HG02885 (cell line): ENCODE measurements around the gene KCNN3.
"Not testable (repeated sequence)": the region's sequence is repeated elsewhere in the genome, so short reads cannot be mapped to it uniquely, and the experiment has no call there.

Source experiments
- ATAC-seq: cut with Tn5 transposase; IDR thresholded peaks from one replicate; pipeline ENCODE4 v1.9.1; 2021; ENCODE audit warnings: mild to moderate bottlenecking; ENCODE audit not compliant: unreplicated experiment, poor library complexity

The KCNN3 gene

DNA sequence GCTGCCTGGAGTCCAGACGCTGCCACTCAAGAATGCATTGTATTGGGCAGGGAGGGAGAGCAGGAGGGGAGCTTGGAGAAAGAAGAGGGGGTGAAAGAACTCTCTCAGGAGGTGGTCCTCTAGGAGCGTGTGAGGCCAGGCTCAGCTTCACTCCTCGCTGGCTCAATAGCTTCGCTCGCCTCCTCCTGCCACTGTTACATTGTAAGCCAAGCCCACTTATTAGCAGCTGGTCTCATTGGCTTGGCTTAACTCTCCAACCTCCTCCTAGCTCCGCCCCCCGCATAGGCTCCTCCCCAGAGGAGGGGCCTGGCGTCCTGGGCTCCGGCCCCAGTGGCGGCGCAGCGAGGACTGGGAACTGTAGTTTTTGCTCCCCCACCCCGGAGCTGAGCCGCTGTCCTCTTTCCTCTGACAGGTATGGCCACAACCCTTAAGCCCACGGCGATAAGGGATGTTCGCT, at the start of gene KCNN3:
Gene KCNN3, minus strand, starts transcription at position 167 of the 457 bp plus-strand sequence. CDS start 317 bp downstream, outside the sequence.
- ATAC-seq: peak; percentile 96

- ATAC-seq: no peak
These were observed 43.2 kb upstream of the KCNN3 start for GRCh38 chr1:154913273-154913672.

- no peak for ATAC-seq
These were observed 42.7 kb upstream of the KCNN3 start for GRCh38 chr1:154912755-154913154.

DNA sequence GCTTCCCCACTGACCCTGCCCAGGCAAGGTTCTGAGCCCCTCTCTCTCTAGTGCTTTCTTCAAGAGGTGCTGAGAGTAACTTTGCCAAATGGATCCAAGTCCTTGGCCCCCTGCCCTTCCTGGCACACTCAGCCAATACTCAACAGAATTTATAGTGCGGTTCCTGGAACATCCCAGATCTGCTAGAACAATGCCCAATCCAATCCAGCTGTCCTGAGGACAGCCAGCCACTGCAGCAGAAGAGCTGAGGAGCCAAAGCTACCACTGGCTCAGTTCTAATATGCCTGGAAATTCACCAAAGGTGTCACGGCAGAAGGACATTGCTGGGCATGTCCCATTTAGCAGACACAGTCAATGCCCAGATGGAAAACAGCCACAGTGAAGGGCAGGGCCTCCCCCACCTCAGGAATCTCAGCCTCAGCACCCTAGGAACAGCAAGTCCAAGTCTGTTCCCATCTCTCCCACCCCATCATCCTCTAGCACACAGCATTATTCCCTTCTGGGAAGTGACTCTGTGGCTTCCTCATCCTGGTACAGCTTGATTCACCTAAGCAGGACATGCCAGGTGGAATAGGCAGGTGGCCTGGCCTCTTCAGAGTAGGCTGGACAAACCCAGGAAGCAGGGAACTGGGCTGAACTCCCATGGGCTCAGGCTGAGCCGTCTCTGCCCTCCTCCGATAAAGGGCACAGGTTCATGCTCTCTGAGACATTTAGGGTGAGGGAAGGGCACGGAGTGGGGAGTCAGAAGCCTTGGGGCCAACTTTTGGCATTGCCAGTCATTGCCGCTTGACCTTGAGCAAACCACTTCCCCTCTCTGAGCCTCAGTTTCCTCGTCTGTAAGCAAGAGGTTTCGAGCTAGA, 41.8 kb upstream of the KCNN3 start:
- ATAC-seq: no peak

DNA sequence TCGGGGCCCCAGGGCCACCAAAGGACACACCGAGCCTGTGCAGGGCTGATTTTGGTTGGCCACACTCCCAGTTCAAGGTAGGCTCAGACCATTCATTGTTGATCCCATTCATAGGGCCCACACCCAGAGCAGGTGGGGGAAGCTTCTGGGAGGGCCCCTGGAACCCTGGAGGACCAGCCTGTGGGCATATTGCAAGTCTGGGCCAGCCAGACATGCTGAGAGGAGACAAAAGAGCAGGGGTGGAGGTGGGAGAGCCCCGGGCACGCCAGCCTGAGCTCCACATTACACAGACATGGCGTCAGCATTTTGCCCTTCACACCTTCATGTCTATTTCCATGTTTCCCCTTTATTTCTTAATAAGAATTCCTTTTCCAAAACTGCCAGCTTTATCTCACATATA, 40.8 kb upstream of the KCNN3 start:
- no peak for ATAC-seq

DNA sequence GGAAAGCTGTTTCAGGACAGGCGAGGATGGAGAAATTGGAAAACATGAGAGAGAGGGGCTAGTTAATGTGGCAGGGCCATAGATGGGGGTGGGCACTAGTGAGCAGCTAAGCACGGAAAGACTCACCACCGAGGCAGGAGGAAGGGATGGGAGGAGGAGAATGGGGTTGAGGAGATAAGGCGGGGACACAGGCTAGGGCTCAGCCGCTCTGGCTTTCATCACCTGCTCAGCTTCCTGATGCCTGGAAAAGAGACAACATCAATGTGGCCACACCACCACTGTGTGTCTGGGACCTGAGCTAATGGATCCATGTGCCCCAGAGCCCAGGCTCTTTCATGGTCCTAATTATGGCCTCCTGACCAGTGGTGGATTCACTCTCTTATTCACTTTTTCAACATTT, 38.9 kb upstream of the KCNN3 start:
- ATAC-seq: no peak

GRCh38 chr1:154908129-154908528, 38.0 kb upstream of the KCNN3 start:
- not testable (repeated sequence) for ATAC-seq

DNA sequence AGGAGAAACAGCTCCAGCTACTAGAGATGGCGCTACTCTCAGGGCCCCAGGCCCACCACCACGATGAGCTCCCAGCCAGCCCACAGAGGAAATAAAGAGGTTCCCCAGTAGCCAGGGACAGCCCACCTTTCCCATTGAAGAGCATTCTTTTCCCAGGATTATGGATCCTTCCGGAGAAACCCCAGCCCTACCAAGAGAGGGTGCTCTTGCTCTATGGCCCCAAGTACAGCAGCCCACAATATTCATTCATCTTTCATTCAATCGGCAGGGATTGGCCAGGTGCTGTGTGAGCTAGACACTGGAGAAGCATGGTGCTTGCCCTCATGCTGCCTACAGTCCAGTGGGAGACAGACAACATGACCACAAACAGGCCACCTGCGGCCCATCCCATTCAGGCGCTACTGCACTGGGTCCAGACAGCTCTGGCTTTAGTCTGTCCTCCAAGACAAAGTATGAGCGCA, 36.6 kb upstream of the KCNN3 start:
- ATAC-seq: no peak

GRCh38 chr1:154902938-154903566, 33.0 kb upstream of the KCNN3 start:
- ATAC-seq: no peak

DNA sequence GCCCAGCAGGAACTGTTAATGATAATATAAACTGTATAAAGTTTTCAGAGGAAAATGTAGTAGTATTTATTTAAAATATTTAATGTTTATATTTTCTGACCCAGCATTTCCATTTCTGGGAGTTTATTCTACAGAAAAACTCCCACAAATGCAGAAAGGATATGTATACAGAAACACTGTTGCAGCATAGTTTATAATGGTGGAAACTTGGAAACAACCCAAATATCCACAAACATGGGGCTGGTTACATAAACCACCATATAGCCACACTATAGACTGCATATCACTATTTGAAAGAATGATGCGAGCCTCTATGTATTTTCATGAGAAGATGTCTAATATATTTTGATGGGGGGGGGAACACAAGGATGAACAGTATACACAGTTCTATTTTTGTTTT, 31.5 kb upstream of the KCNN3 start:
- ATAC-seq: no peak

- ATAC-seq: no peak
These were observed 29.0 kb upstream of the KCNN3 start for GRCh38 chr1:154899041-154899440.

GRCh38 chr1:154896771-154897286, 26.7 kb upstream of the KCNN3 start:
- no peak for ATAC-seq

GRCh38 chr1:154895798-154896197, 25.7 kb upstream of the KCNN3 start:
- no peak for ATAC-seq

DNA sequence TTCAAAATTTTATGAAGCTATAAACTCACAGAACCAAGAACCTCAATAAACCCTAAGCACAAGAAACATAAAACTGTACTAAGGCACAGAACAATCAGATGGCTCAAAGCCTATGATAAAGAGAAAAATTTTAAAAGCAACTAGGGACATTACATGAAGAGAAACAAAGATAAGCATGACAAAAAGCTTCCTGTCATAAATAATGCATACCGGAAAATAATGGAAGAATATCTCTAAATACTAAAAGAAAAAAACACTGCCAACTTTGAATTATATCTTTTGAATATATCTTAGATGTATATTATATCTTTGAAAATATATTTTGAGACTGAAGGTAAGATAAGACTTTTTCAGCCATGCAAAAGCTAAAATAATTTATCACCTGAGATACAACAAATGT, 21.4 kb upstream of the KCNN3 start:
- no peak for ATAC-seq

DNA sequence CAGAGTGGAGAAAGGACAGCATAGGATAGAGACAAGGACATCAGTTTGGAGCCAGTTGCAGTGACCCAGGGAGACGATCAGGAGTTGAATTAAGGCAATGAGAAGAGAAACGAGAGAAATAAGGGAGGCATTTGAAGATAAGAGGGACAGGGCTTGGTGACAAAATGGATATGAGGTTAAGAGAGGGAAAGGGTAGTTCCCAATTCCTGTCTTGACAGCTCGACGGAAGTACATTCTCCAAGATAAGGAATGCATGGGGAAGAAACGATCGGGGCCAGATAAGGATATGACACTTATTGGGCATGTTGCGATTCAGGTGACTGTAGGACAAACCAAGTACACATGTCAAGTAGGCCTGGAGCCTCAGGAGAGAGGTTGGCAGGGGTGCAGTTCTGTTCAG, 18.7 kb upstream of the KCNN3 start:
- ATAC-seq: no peak

GRCh38 chr1:154886281-154887015, 16.4 kb upstream of the KCNN3 start:
- ATAC-seq: no peak

DNA sequence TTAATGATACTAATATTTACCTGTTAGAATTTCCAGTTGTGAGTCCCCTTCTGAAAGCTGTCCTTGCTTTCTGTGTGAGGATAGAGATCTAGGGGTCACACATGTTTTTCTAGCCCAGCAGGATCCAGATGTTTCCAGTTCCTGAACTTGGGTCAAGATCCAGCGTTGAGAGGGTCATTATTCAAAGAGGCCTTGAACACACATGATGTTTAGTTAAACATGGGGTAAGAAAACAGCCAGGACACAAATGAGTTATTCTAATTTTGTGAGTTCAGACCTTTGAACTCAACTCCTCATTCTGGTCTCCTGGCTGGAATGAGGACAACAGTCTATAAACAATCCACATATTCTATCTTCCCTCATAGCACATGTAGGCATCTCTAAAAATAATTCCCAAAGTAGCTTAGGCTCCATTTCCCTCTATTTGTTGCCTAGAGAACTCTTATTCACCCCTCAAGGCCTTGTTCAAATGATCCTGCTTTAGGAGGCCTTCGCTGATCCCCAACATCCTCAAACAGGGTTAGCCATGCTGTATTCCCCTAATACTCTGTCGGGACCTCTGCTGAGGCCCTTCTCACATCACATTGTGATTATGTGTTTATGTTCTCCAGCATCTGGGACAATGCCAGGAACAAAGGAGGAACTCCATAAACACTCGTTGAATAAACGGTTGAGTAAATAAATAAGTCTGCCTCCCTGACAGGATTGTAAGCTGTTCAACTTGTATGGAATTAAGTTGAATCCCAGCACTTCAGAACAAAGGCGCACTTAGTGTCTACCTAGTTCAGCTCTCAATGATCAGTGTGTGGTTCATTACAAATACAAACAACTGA, 15.0 kb upstream of the KCNN3 start:
- no peak for ATAC-seq

- no peak for ATAC-seq
These were observed 14.1 kb upstream of the KCNN3 start for GRCh38 chr1:154883919-154884868.
